Pancreas (tissue), 10 donors: ENCODE measurements around the gene KBTBD12. TPM values are rescaled to one million over a fixed set of nuclear protein-coding genes. Genes with fewer than 3 reads are reported as not detected.

Source experiments
- ATAC-seq, 4 donors: fragments of 200-7000 bp; cut with Tn5 transposase; one replicate each; pipeline versions ENCODE4 v1.8.0 to v1.9.1; 2020; ENCODE audit warnings: mild to moderate bottlenecking in 4 of 4, moderate library complexity in 4 of 4
- DNase-seq, 6 donors: peaks; one replicate each; pipeline ENCODE4 v3.0.0-alpha.2; 2020
- FAIRE-seq: peaks from 2 replicates; lab custom pipeline; 2012; peaks lifted over from hg19 to GRCh38; lab: Jason Lieb, UNC
- H3K27ac ChIP-seq, 4 donors: fragments of 200-600 bp; sonication (generic); 1 replicate in 3 of 4; 2 replicates in 1 of 4; pipeline versions ENCODE4 v1.5.0 to v1.8.0; 2020
- H3K27me3 ChIP-seq, 4 donors: fragments of 200-600 bp; one replicate each; pipeline ENCODE4 v1.8.0; 2021
- H3K36me3 ChIP-seq, 3 donors: fragments of 200-600 bp; sonication (generic) in 1 of 3; one replicate each; pipeline versions ENCODE4 v1.5.0 to v1.8.0; 2020 to 2021
- H3K4me1 ChIP-seq, 3 donors: fragments of 200-600 bp; one replicate each; pipeline ENCODE4 v1.8.0; 2021
- H3K4me3 ChIP-seq, 4 donors: fragments of 200-600 bp; sonication (generic) in 2 of 4; one replicate each; pipeline versions ENCODE4 v1.5.0 to v1.8.0; 2020 to 2021
- H3K9me3 ChIP-seq, 4 donors: fragments of 200-600 bp; one replicate each; pipeline ENCODE4 v1.8.0; 2021
- WGBS, 2 donors: extraction: QIAGEN DNeasy Blood & Tissue Kit; methylation state at CpG; one replicate each; pipeline ENCODE4 v1.1.7; 2013; 5-methylcytosine and 5-hydroxymethylcytosine counted together
- intact Hi-C, 3 donors: fragments of 100-400 bp; cut with DNase I; formaldehyde crosslinking; loops; one replicate each; pipeline versions ENCODE4 v1.11.1 to v1.14.2; 2022
- polyA plus RNA-seq, 2 donors: library from polyadenylated mRNA; stranded (reverse); fragments of 200-250 nt; gene quantifications; one replicate each; pipeline ENCODE4 v1.2.3, GENCODE V29; 2013
- total RNA-seq, 6 donors: library from RNA; stranded (reverse); fragmentation: NEBNext Ultra II Directional in 4 of 6; extraction: Animal tissue kit (Norgen Biotek cat#: 25700) in 4 of 6; gene quantifications; one replicate each; pipeline versions ENCODE4 v1.2.1 to v1.2.4, GENCODE V29; 2021 to 2023
- TF ChIP-seq, protein P1 (sequence below), 4 donors: fragments of 200-600 bp; sonication (generic) in 3 of 4; IDR thresholded peaks; one replicate each; pipeline versions ENCODE4 v1.5.0 to v1.8.0; 2021; ENCODE audit warnings: antibody characterized with exemption in 4 of 4
- donor health status: healthy with polysubstance abuse.
- donor health status: DM: no; HTN: no; CAD: no; lungs with moderate emphysema.
- donor health status: DM: no; HTN: no; CAD: no.
- donor health status: control.
- donor health status: control.
- donor health status: Bipolar disorder and iron deficiency.
- donor health status: DM: yes; HTN: yes; CAD: no.
- donor health status: DM: no; HTN: no; CAD: no.
- donor health status: DM: no; HTN: no; CAD: no.
- donor health status: DM: yes; HTN: yes; CAD: no.

Gene KBTBD12
- total and polyA plus RNA-seq, 8 donors: 0.68 to 3.7 (median 1.6) TPM

DNA sequence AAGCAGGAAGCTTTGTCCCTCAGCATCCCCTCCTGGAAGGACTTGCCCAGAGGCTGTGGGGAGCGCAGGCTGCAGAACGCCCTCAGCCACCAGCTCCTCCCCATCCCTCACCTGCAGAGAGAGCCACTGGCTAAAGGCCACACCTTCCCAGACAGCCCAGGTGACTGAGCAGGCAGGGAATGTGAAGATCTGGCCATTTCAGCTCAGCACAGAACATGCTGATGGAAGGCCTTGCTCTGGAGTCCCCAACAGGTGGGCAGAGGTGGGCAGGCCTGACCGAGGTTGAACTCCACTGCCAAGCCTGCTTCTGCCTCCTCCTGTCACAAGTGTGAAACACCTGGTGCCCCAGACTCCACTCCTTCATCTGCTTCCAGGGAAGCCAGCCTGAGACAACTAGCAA is 86.5 kb downstream of the KBTBD12 start:
- no peak overlapping the region for H3K4me3 ChIP-seq
- no peaks in the 10 kb centered on the region for H3K9me3 ChIP-seq
- TF ChIP-seq, protein P1, sequence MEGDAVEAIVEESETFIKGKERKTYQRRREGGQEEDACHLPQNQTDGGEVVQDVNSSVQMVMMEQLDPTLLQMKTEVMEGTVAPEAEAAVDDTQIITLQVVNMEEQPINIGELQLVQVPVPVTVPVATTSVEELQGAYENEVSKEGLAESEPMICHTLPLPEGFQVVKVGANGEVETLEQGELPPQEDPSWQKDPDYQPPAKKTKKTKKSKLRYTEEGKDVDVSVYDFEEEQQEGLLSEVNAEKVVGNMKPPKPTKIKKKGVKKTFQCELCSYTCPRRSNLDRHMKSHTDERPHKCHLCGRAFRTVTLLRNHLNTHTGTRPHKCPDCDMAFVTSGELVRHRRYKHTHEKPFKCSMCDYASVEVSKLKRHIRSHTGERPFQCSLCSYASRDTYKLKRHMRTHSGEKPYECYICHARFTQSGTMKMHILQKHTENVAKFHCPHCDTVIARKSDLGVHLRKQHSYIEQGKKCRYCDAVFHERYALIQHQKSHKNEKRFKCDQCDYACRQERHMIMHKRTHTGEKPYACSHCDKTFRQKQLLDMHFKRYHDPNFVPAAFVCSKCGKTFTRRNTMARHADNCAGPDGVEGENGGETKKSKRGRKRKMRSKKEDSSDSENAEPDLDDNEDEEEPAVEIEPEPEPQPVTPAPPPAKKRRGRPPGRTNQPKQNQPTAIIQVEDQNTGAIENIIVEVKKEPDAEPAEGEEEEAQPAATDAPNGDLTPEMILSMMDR (IDR thresholded peaks at IDR 0.05): no peak
- H3K27me3 ChIP-seq: no peaks in the 10 kb centered on the region
- FAIRE-seq (no peak), DNase-seq (no peak), ATAC-seq (no peak)
- H3K36me3 ChIP-seq: no peaks in the 10 kb centered on the region
- intact Hi-C loops: no loop called here
- no peak overlapping the region for H3K27ac ChIP-seq
- 28 to 47% methylated on average over 3 of the region's 3 CpGs for WGBS, 2 donors
- no peaks in the 10 kb centered on the region for H3K4me1 ChIP-seq

DNA sequence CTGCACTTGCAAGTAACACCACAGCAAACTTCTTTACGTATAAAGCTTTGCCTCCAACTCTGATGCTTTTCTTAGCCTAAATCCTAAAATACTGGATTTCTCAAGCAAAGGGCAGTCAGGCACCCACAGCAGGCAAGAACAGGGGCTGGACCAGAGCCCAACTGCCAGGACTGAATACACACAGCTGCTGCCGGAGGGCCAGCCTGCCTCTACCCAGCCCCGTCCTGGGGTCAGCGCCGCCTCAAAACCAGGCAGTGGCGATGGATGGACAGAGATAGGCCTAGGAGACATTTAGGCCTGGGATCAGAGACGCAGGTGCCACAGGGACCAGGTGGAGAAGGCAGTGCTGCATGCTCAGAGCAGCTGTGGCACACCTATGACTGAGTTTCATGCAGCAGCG is 89.6 kb downstream of the KBTBD12 start:
- Histone ChIP-seq H3K4me1 (no peaks in the 10 kb centered on the region), H3K9me3 (no peaks in the 10 kb centered on the region), H3K27ac (no peak overlapping the region), H3K27me3 (no peaks in the 10 kb centered on the region), H3K4me3 (no peak overlapping the region), H3K36me3 (no peaks in the 10 kb centered on the region)
- FAIRE-seq (no peak), DNase-seq (no peak), ATAC-seq (no peak)
- 73% methylated on average over 8 of the region's 8 CpGs for WGBS, 2 donors
- intact Hi-C loops: no loop called here
- TF ChIP-seq, protein P1 (IDR thresholded peaks at IDR 0.05): no peak

- H3K4me1 ChIP-seq: peaks cover 0 to under 1% (median 0%) of the 10 kb centered on the region in 3 donors
- ATAC-seq: no peak
- H3K9me3 ChIP-seq: no peaks in the 10 kb centered on the region
- H3K27ac ChIP-seq: no peak overlapping the region
- DNase-seq: no peak
- H3K4me3 ChIP-seq: no peak overlapping the region
- TF ChIP-seq, protein P1 (IDR thresholded peaks at IDR 0.05): no peak
- intact Hi-C loops: no loop called here
- H3K27me3 ChIP-seq: no peaks in the 10 kb centered on the region
- no peaks in the 10 kb centered on the region for H3K36me3 ChIP-seq
- WGBS, 2 donors: 45 to 51% methylated on average over 29 to 30 of the region's 30 CpGs
- FAIRE-seq: no peak
These were observed 91.3 kb downstream of the KBTBD12 start for GRCh38 chr3:128006061-128007032.

DNA sequence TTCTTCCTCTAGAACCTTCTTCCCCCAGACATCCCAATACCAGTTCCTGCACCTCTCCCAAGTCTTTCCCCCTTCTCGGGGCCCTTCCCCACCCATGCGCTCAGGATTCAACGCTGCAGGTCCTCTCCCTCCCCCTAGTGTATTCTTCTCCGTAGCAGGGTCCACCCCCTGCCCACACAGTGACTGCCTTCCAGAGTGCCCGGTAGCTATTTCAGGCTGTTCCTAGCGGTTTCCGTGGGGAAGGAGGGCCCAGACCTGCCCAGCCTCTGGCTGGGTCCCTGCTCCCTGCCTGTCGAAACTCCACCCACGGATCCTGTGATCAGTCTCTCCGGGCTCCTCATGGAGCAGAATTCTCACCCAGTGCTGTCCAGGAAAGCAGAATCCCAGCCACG is 92.0 kb downstream of the KBTBD12 start:
- FAIRE-seq: no peak
- DNase-seq: no peak
- Histone ChIP-seq H3K4me3 (no peak overlapping the region), H3K27me3 (no peaks in the 10 kb centered on the region), H3K36me3 (no peaks in the 10 kb centered on the region), H3K4me1 (peaks cover 0 to 3% (median 0%) of the 10 kb centered on the region in 3 donors), H3K27ac (no peak overlapping the region), H3K9me3 (no peaks in the 10 kb centered on the region)
- no peak for ATAC-seq
- 46 to 52% methylated on average over 10 to 11 of the region's 11 CpGs for WGBS, 2 donors
- intact Hi-C loops: no loop called here
- TF ChIP-seq, protein P1 (IDR thresholded peaks at IDR 0.05): no peak
